Measurements from ENCODE around the gene KRTAP10-5. TPM values are rescaled to one million over a fixed set of nuclear protein-coding genes. Genes with fewer than 3 reads are reported as not detected.

KRTAP10-5 gene
- total RNA-seq, 1 experiment from 2014 or later = not detected

GRCh38 chr21:44582055-44582454, 1.7 kb upstream of the KRTAP10-5 start:
- 0 out of 2 replicates have a peak, but pooled peaks cover 7% of the 10 kb centered on the region for H3K9me3 ChIP-seq (ENCODE audit: control insufficient read depth, insufficient read depth, low read depth, low read length)
- no peak for TF ChIP-seq POLR2AphosphoS5 (IDR thresholded peaks at IDR 0.05; ENCODE audit: low read depth, low read length)
- no peak for TF ChIP-seq REST (IDR thresholded peaks at IDR 0.05; ENCODE audit: insufficient read depth in 1 of 2, low read depth in 2 of 2, low read length in 1 of 2)
- TF ChIP-seq CTCF (IDR thresholded peaks at IDR 0.05) = no peak
- no peak for TF ChIP-seq SIN3A (IDR thresholded peaks at IDR 0.05; ENCODE audit: borderline replicate concordance, insufficient read depth, low read depth, low read length)
- TF ChIP-seq TCF7L2 (IDR thresholded peaks at IDR 0.05; ENCODE audit: low read depth, low read length) = no peak
- no peak overlapping the region for H3K27ac ChIP-seq (ENCODE audit: low read length)
- no peak overlapping the region for H3K4me3 ChIP-seq (ENCODE audit: low read depth in 2 of 2, low read length in 2 of 2)
- no peak for DNase-seq (ENCODE audit: low read depth, low spot score)
- peaks cover 4% of the 10 kb centered on the region; the same call in 1 of the 2 replicates for H3K4me1 ChIP-seq (ENCODE audit: control insufficient read depth, insufficient read depth, low read length)
- peaks cover 4% of the 10 kb centered on the region for H3K27me3 ChIP-seq (ENCODE audit: control insufficient read depth, insufficient read depth, low read length)
- POLR2A ChIA-PET = no interaction called here
- no TSS peak for BruUV-seq (replicated peaks)
- intact Hi-C loops (cut with micrococcal nuclease; ENCODE audit: unreplicated experiment) = no loop called here
- CTCF ChIA-PET = no interaction called here
- H3K36me3 ChIP-seq (ENCODE audit: control insufficient read depth, insufficient read depth, low read length) = no peaks in the 10 kb centered on the region
- no peak for ATAC-seq
- in situ Hi-C loops (cut with HindIII; ENCODE audit: low pct_unique_long_range_greater_than_20kb, low sequenced_read_pairs) = no loop called here

- TF ChIP-seq SIN3A (IDR thresholded peaks at IDR 0.05; ENCODE audit: borderline replicate concordance, insufficient read depth, low read depth, low read length) = no peak
- ChIA-PET CTCF (no interaction called here), POLR2A (no interaction called here)
These were observed 754 bp upstream of the KRTAP10-5 start for GRCh38 chr21:44581158-44581557.

GRCh38 chr21:44579833-44580144, 615 bp downstream of the KRTAP10-5 start:
- Histone ChIP-seq H3K36me3 (ENCODE audit: control insufficient read depth, insufficient read depth, low read length) (no peaks in the 10 kb centered on the region), H3K27me3 (ENCODE audit: control insufficient read depth, insufficient read depth, low read length) (peaks cover 4% of the 10 kb centered on the region), H3K27ac (ENCODE audit: low read length) (no peak overlapping the region), H3K4me1 (ENCODE audit: control insufficient read depth, insufficient read depth, low read length) (peaks cover 4% of the 10 kb centered on the region; the same call in 1 of the 2 replicates), H3K4me3 (ENCODE audit: low read depth in 2 of 2, low read length in 2 of 2) (no peak overlapping the region), H3K9me3 (ENCODE audit: control insufficient read depth, insufficient read depth, low read depth, low read length) (0 out of 2 replicates have a peak, but pooled peaks cover 7% of the 10 kb centered on the region)
- intact Hi-C loops (cut with micrococcal nuclease; ENCODE audit: unreplicated experiment) (no loop called here), in situ Hi-C loops (cut with HindIII; ENCODE audit: low pct_unique_long_range_greater_than_20kb, low sequenced_read_pairs) (no loop called here)
- CTCF ChIA-PET = interaction anchor here (0.7 kb wide), 2 partner anchors 30 to 90 kb away, joined by 3 to 4 read pairs; no protein-coding TSS in a partner anchor
- no TSS peak for BruUV-seq (replicated peaks)
- DNase-seq (ENCODE audit: low read depth, low spot score) (no peak), ATAC-seq (peak; percentile 32; the same call in 1 of the 2 replicates)
- no peak for TF ChIP-seq REST (IDR thresholded peaks at IDR 0.05; ENCODE audit: insufficient read depth in 1 of 2, low read depth in 2 of 2, low read length in 1 of 2)
- no peak for TF ChIP-seq SIN3A (IDR thresholded peaks at IDR 0.05; ENCODE audit: borderline replicate concordance, insufficient read depth, low read depth, low read length)
- TF ChIP-seq TCF7L2 (IDR thresholded peaks at IDR 0.05; ENCODE audit: low read depth, low read length) = no peak
- no peak for TF ChIP-seq CTCF (IDR thresholded peaks at IDR 0.05)
- no peak for TF ChIP-seq POLR2AphosphoS5 (IDR thresholded peaks at IDR 0.05; ENCODE audit: low read depth, low read length)
- POLR2A ChIA-PET = no interaction called here

More at GRCh38 chr21:44581158-44581557, 754 bp upstream of the KRTAP10-5 start:
- DNase-seq (ENCODE audit: low read depth, low spot score) = no peak
- Histone ChIP-seq H3K27ac (ENCODE audit: low read length) (no peak overlapping the region), H3K27me3 (ENCODE audit: control insufficient read depth, insufficient read depth, low read length) (peaks cover 4% of the 10 kb centered on the region), H3K9me3 (ENCODE audit: control insufficient read depth, insufficient read depth, low read depth, low read length) (0 out of 2 replicates have a peak, but pooled peaks cover 7% of the 10 kb centered on the region), H3K4me1 (ENCODE audit: control insufficient read depth, insufficient read depth, low read length) (peaks cover 4% of the 10 kb centered on the region; the same call in 1 of the 2 replicates), H3K36me3 (ENCODE audit: control insufficient read depth, insufficient read depth, low read length) (no peaks in the 10 kb centered on the region), H3K4me3 (ENCODE audit: low read depth in 2 of 2, low read length in 2 of 2) (no peak overlapping the region)
- ATAC-seq = no peak
- in situ Hi-C loops (cut with HindIII; ENCODE audit: low pct_unique_long_range_greater_than_20kb, low sequenced_read_pairs) (no loop called here), intact Hi-C loops (cut with micrococcal nuclease; ENCODE audit: unreplicated experiment) (no loop called here)
- BruUV-seq (replicated peaks) = no TSS peak
